K562 (cell line): ENCODE data around the gene EFNA2. TPM values are rescaled to one million over a fixed set of nuclear protein-coding genes. Genes with fewer than 3 reads are reported as not detected.

Source experiments
- CHD4 ChIP-seq: fragments of 200-600 bp; sonication (generic); IDR thresholded peaks from 3 replicates; pipeline ENCODE4 v1.6.1; 2012; ENCODE audit warnings: low read depth, mild to moderate bottlenecking, mixed read lengths, low read length, inconsistent platforms; ENCODE audit not compliant: insufficient read depth, insufficient replicate concordance, poor library complexity, severe bottlenecking
- CHD7 ChIP-seq: fragments of 200-600 bp; sonication (generic); IDR thresholded peaks from one replicate; pipeline ENCODE4 v1.6.1; 2012; ENCODE audit warnings: mild to moderate bottlenecking, low read depth, low read length, inconsistent platforms
- E2F8 ChIP-seq: fragments of 450-650 bp; IDR thresholded peaks from 2 replicates; pipeline ENCODE4 v1.7.1; 2018; ENCODE audit warnings: mild to moderate bottlenecking, low read depth; ENCODE audit not compliant: partially characterized antibody
- PHB2 ChIP-seq: fragments of 450-650 bp; IDR thresholded peaks from 2 replicates; pipeline ENCODE4 v1.6.1; 2017; ENCODE audit warnings: low read depth
- PKNOX1 ChIP-seq: fragments of 450-650 bp; IDR thresholded peaks from 2 replicates; pipeline ENCODE4 v1.6.1; 2016
- USF1 ChIP-seq: sonication (generic); formaldehyde crosslinking; IDR thresholded peaks from 2 replicates; pipeline ENCODE4 v1.9.0; 2022; ENCODE audit warnings: mild to moderate bottlenecking, missing genetic modification reagents
- ZBTB9 ChIP-seq: fragments of 450-650 bp; formaldehyde crosslinking; IDR thresholded peaks from 2 replicates; pipeline ENCODE4 v1.4.0; 2020; ENCODE audit warnings: mild to moderate bottlenecking, moderate library complexity
- ZNF644 ChIP-seq: fragments of 200-800 bp; sonication (Bioruptor generic); IDR thresholded peaks from 2 replicates; pipeline ENCODE4 v1.6.1; 2016; ENCODE audit warnings: low read depth, missing genetic modification characterization, missing compliant biosample characterization
- polyA plus RNA-seq, 8 experiments: library from polyadenylated mRNA; depleted of rRNA in 4 of 8; stranded (reverse) in 5 of 8; unstranded in 3 of 8; fragments of >200 nt; fragmentation: Nextera tagmentation in 2 of 8; fragmentation: Illumina TruSeq in 1 of 8; extraction: Ambion mirVana in 2 of 8; extraction: Trizol in 1 of 8; gene quantifications; 2 replicates each; pipeline versions ENCODE4 v1.2.1 to v1.2.3, GENCODE V29; 2011 to 2014; ENCODE audit warnings: inconsistent platforms in 1 of 8, missing spikeins in 1 of 8
- total RNA-seq, 7 experiments: library from RNA; depleted of rRNA in 6 of 7; stranded (reverse); fragments of >200 nt in 6 of 7; fragmentation: Illumina TruSeq in 2 of 7; extraction: Trizol in 2 of 7; gene quantifications; 2 replicates each; pipeline versions ENCODE4 v1.2.1 to v1.2.3, GENCODE V29; 2011 to 2021; ENCODE audit warnings: low replicate concordance in 1 of 7

EFNA2 gene
- total and polyA plus RNA-seq, 9 of the 15 experiments (the other 6 are each of a cell fraction or from before 2014, with no cell fraction given): 0.11 to 0.44 (median 0.15) TPM; not detected in 6

GRCh38 chr19:1270854-1271527 lies 14.7 kb upstream of the EFNA2 start (continued):
- no peak for TF ChIP-seq PKNOX1
- peak; percentile 13; the same call in 1 of the 2 replicates for TF ChIP-seq USF1 (CRISPR knock-in tag)
- no peak for TF ChIP-seq ZNF644 (tag)
- TF ChIP-seq CHD4: no peak
- TF ChIP-seq PHB2: peak; percentile 11; the same call in 1 of the 2 replicates
- no peak for TF ChIP-seq CHD7
- 0 out of 2 replicates have a peak, but pooled peaks have one; percentile 29 for TF ChIP-seq ZBTB9 (CRISPR knock-in tag)
- no peak for TF ChIP-seq E2F8
